ENCODE measurements around the gene TFEB.

DNA sequence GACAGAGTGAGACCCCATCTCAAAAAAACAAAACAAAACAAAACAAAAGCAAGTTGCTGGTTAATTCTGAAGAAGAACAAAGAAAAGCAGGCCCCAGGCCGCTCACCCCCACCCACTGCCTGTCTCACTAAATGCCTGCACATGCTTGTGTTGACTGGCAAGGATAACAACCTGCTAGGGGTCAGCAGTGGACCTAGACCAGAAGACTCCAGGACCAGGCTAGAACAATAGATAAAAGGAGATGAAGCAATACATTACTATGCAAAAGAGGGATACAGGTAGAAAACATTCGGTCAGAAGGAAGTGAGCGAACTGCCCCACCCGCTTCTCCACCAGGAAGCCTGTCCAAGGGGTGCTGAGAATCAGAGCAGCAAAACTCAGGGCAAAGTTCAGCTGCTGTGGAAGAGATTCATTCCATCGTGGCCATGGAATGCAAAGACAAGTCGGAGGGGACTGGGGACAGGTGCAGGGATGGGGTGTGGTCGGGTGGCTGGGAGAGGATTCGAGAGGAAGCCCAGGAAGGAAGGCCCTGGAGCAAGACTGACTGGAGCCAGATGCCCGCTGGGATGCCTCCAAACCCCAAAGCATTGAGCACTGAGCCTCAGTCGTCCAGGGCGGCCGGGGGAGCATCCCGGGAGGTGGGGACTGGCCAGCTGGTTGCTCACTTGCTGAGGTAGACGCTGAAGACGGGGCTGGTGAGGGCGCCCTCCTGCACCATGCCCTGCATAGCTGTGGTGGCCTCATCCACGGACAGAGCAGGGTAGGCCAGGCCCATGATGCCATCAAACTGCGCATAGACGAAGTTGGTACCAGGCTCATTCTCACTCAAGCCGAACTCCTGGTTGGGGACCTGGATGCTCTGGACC lies 6.5 kb upstream of the TFEB start:
- TF ChIP-seq CTCF (IDR thresholded peaks at IDR 0.05) (no peak), EP300 (IDR thresholded peaks at IDR 0.05) (no peak)

All from ovary (tissue), 3 donors.